HuH-7.5 (cell line): ENCODE measurements around the gene HDAC4.

Source experiments
- DNase-seq: peaks from one replicate; pipeline ENCODE4 v3.0.0; 2011; ENCODE audit warnings: low spot score

HDAC4 gene

GRCh38 chr2:239348563-239349452 lies 52.0 kb downstream of the HDAC4 start:
- DNase-seq, result no peak

- no peak for DNase-seq
Observed at GRCh38 chr2:239346676-239347075, 54.1 kb downstream of the HDAC4 start.

- no peak for DNase-seq
Observed at GRCh38 chr2:239345251-239345650, 55.6 kb downstream of the HDAC4 start.

- DNase-seq, result no peak
Observed at GRCh38 chr2:239344857-239345216, 56.0 kb downstream of the HDAC4 start.

- no peak for DNase-seq
Observed at GRCh38 chr2:239343946-239344856, 56.6 kb downstream of the HDAC4 start.

GRCh38 chr2:239343460-239343859 lies 57.4 kb downstream of the HDAC4 start:
- DNase-seq, result no peak

- no peak for DNase-seq
Observed at GRCh38 chr2:239341840-239342239, 59.0 kb downstream of the HDAC4 start.

- no peak for DNase-seq
Observed at GRCh38 chr2:239341146-239341732, 59.6 kb downstream of the HDAC4 start.

- no peak for DNase-seq
Observed at GRCh38 chr2:239339726-239340601, 60.9 kb downstream of the HDAC4 start.

- no peak for DNase-seq
Observed at GRCh38 chr2:239339241-239339640, 61.6 kb downstream of the HDAC4 start.

GRCh38 chr2:239337877-239338484 lies 62.8 kb downstream of the HDAC4 start:
- DNase-seq, result no peak

- no peak for DNase-seq
Observed at GRCh38 chr2:239337122-239337876, 63.5 kb downstream of the HDAC4 start.

- DNase-seq, result no peak
Observed at GRCh38 chr2:239331560-239331959, 69.3 kb downstream of the HDAC4 start.

- DNase-seq, result no peak
Observed at GRCh38 chr2:239330836-239331235, 70.0 kb downstream of the HDAC4 start.

GRCh38 chr2:239329972-239330572 lies 70.7 kb downstream of the HDAC4 start:
- DNase-seq, result no peak

- DNase-seq, result no peak
Observed at GRCh38 chr2:239329284-239329971, 71.4 kb downstream of the HDAC4 start.

- no peak for DNase-seq
Observed at GRCh38 chr2:239328351-239329191, 72.2 kb downstream of the HDAC4 start.
